GM19452 (cell line): ENCODE data around the gene MTUS2.

Experiments used
- ATAC-seq: cut with Tn5 transposase; IDR thresholded peaks from one replicate; pipeline ENCODE4 v1.9.1; 2021; ENCODE audit not compliant: unreplicated experiment

The MTUS2 gene

DNA sequence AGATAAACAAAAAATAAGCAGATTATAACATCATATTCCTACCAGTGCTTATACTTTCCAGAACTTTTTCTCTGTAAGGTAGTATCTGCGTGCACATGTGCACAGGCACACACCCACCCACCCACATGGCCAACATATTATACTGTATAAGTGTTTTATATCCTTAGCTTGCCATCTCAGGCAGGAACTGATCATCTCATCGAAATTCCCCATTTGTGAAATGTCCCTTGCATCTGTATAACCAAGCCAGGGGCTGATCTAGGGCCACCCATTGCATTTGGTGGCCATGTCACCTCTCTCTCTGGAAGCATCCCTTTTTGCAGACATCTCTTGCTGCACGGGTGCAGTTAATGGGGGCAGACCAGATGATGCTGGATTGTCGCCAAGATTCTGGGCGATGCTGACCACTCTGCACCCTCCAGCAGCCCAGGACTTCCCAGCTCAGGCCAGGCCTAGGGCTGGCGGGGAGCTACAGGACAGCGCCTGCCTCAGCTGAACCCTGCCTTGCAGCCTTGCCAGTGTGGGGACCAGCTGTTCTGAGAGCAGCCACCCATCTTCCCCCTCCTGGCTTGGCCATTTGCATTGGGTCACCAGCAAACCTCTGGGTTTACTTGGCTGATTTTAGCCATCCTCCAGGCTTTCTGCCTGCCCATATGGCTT lies 679.5 kb downstream of the MTUS2 start:
- ATAC-seq: no peak

GRCh38 chr13:29500386-29500785 lies 680.2 kb downstream of the MTUS2 start:
- no peak for ATAC-seq

GRCh38 chr13:29501674-29502073 lies 681.5 kb downstream of the MTUS2 start:
- no peak for ATAC-seq

- ATAC-seq: no peak
These were observed 682.4 kb downstream of the MTUS2 start for GRCh38 chr13:29502391-29503008.

- no peak for ATAC-seq
These were observed 683.1 kb downstream of the MTUS2 start for GRCh38 chr13:29503041-29503837.

- no peak for ATAC-seq
These were observed 684.6 kb downstream of the MTUS2 start for GRCh38 chr13:29504691-29505090.

DNA sequence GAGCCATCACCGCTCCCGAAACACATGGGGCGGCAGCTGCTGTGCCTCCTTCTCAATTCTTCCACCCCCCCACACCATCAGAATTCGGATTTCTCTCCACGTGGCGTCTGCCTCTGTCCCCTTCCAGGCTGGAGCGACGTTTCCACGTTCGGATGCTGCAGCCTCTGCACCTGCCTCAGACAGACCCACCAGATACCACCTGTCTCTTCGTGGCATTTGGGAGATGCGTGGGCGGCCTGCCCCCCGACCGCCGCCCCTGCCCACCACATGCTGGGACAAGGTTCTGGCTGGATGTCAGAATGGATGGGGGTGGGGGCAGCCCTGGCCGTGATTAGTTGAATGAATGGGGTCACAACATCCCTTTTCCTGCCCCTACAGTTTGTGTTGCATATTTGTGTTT lies 685.4 kb downstream of the MTUS2 start:
- no peak for ATAC-seq

- no peak for ATAC-seq
These were observed 685.8 kb downstream of the MTUS2 start for GRCh38 chr13:29505950-29506349.

GRCh38 chr13:29507356-29507755 lies 687.2 kb downstream of the MTUS2 start:
- ATAC-seq: no peak

GRCh38 chr13:29508130-29508875 lies 688.2 kb downstream of the MTUS2 start:
- ATAC-seq: peak; percentile 57

- ATAC-seq: no peak
These were observed 688.7 kb downstream of the MTUS2 start for GRCh38 chr13:29508876-29509252.

DNA sequence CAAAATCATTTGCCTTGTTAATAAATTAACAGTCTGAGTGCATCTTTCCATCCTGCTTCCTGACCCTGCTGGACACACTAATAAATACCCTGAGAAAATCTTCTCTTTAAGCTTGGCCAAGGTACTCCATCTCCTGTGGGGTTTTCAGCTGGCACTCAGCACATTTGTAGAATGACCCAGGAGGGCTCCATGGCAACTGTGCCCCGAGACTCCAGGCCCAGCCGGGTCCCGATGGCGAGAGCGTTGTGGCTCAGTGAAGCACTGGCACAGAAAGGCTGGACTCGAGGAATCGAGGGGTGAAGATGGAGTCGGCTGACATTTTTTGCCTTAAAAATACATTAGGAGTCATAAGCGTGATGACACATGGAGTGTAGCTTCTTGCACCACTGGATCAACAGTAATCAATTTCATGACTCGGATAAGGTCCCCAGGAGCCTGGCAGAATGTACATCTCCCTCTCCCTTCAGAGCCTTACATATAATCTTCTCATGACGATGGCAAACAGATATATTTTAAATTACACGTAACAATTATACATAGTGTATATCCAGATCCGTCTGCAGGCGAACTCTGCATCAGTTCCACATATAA lies 690.0 kb downstream of the MTUS2 start:
- ATAC-seq: no peak

GRCh38 chr13:29510651-29511084 lies 690.5 kb downstream of the MTUS2 start:
- ATAC-seq: no peak

DNA sequence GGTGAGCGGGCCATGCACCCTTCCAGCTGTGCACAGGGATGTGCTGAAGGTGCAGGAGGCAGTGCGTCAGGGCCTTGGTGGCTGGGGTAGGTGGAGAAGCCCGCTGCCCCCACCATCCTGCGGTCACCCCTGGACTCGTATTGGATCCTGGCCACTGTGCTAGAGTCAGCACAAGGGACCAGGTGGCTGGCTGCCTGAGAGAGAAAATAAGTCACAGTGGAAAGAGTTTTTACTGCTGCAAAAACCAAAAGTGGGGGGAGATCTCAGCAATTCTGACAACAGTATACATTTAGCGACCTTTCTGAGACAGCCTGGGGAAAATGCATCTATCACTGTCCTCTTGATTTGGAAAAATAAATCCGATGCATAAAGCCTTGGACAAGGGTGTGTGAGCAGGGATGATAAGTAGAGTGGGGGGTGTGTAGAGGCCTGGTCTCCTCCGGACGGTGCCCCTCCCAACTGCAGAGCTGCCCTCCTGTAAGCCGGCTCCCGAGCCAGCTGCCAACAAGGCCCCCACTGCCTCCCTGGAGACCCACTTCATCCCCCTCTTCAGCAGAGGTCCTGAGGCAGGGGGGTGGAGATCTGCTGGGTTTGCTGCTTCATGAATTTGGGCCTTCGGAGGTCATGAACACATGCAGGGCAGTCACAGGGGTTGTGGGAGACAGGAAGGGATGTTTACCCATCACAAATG lies 691.1 kb downstream of the MTUS2 start:
- no peak for ATAC-seq

- no peak for ATAC-seq
These were observed 691.8 kb downstream of the MTUS2 start for GRCh38 chr13:29511980-29512379.

DNA sequence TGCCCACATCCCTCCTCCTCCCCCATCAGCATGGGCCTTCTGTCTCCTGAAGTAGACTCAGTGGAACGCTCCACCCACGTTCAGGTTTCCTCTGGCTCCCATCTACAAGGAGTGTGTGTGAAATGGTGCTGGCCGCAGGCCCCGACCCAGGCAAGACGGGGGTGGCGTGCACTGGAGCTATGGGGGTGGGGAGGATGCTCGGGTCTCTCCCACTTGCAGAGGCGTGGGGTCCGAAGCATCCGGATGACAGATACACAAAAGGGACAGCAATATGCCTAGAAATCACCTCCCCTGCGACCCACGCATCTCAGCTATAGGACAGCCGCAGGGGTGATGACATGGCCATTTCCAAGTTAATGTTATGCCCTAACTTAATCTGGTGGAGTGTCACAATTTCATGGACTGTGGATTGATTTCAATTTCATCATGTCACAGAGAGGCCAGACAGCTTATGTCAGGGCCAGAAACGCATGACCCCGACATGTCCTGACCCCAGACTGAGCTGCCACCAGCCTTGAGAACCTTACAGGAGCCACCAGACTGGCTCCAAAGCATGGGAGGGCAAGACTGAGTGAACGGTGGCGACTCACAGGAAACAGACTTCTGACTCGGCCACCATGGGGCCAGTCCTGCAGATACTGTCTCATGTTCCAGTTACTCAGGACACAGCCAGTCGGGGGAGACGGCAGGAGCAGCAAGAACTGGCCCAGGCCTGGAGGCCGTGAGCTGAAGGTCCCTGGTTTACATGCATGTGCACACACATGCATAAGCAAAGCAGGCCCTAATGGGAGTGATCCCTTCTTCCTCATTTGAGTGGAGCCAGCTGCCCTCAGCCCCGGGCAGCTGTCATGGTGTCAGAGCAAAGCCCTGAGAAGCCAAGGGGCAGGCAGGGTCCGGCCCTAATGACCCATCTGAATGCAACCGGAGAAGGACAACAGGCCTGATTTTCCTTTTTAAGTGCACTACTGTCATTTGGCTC lies 693.2 kb downstream of the MTUS2 start:
- no peak for ATAC-seq

GRCh38 chr13:29513981-29514719 lies 694.0 kb downstream of the MTUS2 start:
- no peak for ATAC-seq

GRCh38 chr13:29514720-29515310 lies 694.7 kb downstream of the MTUS2 start:
- ATAC-seq: no peak
